ENCODE data around the gene MSLN. TPM values are rescaled to one million over a fixed set of nuclear protein-coding genes. Genes with fewer than 3 reads are reported as not detected.
A peak's percentile ranks its signal among the peaks of the same experiment; 100 is the strongest.

MSLN gene
- total RNA-seq, 1 donor from 2014 or later = not detected

- peak overlapping the region; percentile 73 for H3K27ac Mint-ChIP-seq
- peaks cover 3% of the 10 kb centered on the region for H3K36me3 Mint-ChIP-seq (ENCODE audit: low read depth)
- H3K27me3 Mint-ChIP-seq = peaks cover 3% of the 10 kb centered on the region
- DNase-seq (no peak), ATAC-seq (ENCODE audit: low read depth) (peak; percentile 7)
- CTCF ChIA-PET = interaction anchor here (0.9 to 2.3 kb wide), 6 partner anchors 8 to 66 kb away, joined by 3 to 12 read pairs (median 5); partner anchors contain the start of gene CIAO3
- intact Hi-C loops (cut with micrococcal nuclease) = loop anchor here (2.0 to 5.0 kb wide), 3 partner anchors 36 to 252 kb away; partner anchors contain the start of genes JMJD8 and LMF1
- H3K4me1 Mint-ChIP-seq = peaks cover 20% of the 10 kb centered on the region
- TF ChIP-seq, protein P1, sequence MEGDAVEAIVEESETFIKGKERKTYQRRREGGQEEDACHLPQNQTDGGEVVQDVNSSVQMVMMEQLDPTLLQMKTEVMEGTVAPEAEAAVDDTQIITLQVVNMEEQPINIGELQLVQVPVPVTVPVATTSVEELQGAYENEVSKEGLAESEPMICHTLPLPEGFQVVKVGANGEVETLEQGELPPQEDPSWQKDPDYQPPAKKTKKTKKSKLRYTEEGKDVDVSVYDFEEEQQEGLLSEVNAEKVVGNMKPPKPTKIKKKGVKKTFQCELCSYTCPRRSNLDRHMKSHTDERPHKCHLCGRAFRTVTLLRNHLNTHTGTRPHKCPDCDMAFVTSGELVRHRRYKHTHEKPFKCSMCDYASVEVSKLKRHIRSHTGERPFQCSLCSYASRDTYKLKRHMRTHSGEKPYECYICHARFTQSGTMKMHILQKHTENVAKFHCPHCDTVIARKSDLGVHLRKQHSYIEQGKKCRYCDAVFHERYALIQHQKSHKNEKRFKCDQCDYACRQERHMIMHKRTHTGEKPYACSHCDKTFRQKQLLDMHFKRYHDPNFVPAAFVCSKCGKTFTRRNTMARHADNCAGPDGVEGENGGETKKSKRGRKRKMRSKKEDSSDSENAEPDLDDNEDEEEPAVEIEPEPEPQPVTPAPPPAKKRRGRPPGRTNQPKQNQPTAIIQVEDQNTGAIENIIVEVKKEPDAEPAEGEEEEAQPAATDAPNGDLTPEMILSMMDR (IDR thresholded peaks at IDR 0.05) = no peak
- POLR2A ChIA-PET = interaction anchor here (0.9 to 4.4 kb wide), 11 partner anchors 8 to 338 kb away, joined by 3 to 34 read pairs (median 6); partner anchors contain the start of genes CHTF18, CIAO3, RHOT2 and RPUSD1
- H3K9me3 Mint-ChIP-seq = no peaks in the 10 kb centered on the region
- H3K4me3 Mint-ChIP-seq = peak overlapping the region; percentile 80
Observed at GRCh38 chr16:720447-720989, 40.0 kb upstream of the MSLN start.

GRCh38 chr16:720990-721764, 39.4 kb upstream of the MSLN start, which contains the start of gene ANTKMT:
ANTKMT (plus strand) TSS chr16:721146; CDS start chr16:721275, 129 bp downstream.
- TF ChIP-seq, protein P1 (IDR thresholded peaks at IDR 0.05) = no peak
- peak within 1 kb of the TSS; percentile 80 for H3K4me3 Mint-ChIP-seq
- ATAC-seq (ENCODE audit: low read depth) (peak; percentile 90), DNase-seq (peak; percentile 89)
- peaks cover 19% of the 10 kb centered on the region for H3K4me1 Mint-ChIP-seq
- CTCF ChIA-PET = interaction anchor here (0.9 to 2.3 kb wide), 6 partner anchors 9 to 67 kb away, joined by 3 to 12 read pairs (median 5); partner anchors contain the start of genes CHTF18, CIAO3 and RPUSD1
- no peaks in the 10 kb centered on the region for H3K9me3 Mint-ChIP-seq
- intact Hi-C loops (cut with micrococcal nuclease) = loop anchor here (2.0 to 5.0 kb wide), 3 partner anchors 36 to 251 kb away; partner anchors contain the start of genes JMJD8 and LMF1
- peaks cover 3% of the 10 kb centered on the region for H3K27me3 Mint-ChIP-seq
- peak within 1 kb of the TSS; percentile 73 for H3K27ac Mint-ChIP-seq
- POLR2A ChIA-PET = interaction anchor here (0.6 to 4.4 kb wide), 15 partner anchors 9 to 338 kb away, joined by 3 to 34 read pairs (median 5); partner anchors contain the start of genes CHTF18, CIAO3, RHOT2 and RPUSD1
- peaks cover 3% of the 10 kb centered on the region for H3K36me3 Mint-ChIP-seq (ENCODE audit: low read depth)

DNA sequence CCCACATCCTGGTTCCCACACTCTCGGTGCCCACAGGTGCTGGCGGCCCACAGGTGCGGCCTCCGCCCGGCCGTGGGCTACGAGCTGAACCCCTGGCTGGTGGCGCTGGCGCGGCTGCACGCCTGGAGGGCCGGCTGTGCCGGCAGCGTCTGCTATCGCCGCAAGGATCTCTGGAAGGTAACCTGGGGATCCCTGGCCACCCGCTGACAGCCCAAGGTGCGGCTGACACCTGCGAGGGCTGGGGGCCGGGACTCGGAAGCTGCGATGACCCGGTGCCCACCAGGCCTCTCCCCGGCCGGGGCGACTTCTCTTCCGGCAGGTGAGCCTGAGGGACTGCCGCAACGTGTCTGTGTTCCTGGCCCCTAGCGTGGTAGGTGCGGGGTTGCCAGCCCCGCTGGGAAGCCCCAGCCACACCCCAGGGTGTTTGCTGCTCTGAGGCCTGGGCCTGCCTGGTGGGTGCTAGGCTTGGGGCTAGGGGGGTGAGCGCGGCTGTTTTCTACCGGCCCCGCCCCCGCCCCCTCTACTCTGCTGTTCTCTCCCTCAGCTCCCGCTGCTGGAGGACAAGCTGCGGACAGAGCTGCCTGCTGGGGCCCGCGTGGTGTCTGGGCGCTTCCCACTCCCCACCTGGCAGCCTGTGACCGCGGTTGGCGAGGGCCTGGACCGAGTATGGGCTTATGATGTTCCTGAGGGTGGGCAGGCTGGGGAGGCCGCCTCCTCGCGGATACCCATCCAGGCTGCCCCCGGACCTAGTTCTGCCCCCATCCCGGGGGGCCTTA, 38.6 kb upstream of the MSLN start:
- Mint-ChIP-seq H3K27me3 (no peaks in the 10 kb centered on the region), H3K4me3 (peak overlapping the region; percentile 60), H3K9me3 (no peaks in the 10 kb centered on the region), H3K27ac (peak overlapping the region; percentile 35), H3K36me3 (ENCODE audit: low read depth) (peaks cover 3% of the 10 kb centered on the region), H3K4me1 (peaks cover 16% of the 10 kb centered on the region)
- intact Hi-C loops (cut with micrococcal nuclease) = loop anchor here (2.0 to 5.0 kb wide), 3 partner anchors 37 to 250 kb away; partner anchors contain the start of genes JMJD8 and LMF1
- CTCF ChIA-PET = interaction anchor here (0.9 to 2.3 kb wide), 4 partner anchors 10 to 66 kb away, joined by 3 to 12 read pairs (median 8); partner anchors contain the start of genes CHTF18, CIAO3 and RPUSD1
- no peak for DNase-seq
- no peak for ATAC-seq (ENCODE audit: low read depth)
- TF ChIP-seq, protein P1 (IDR thresholded peaks at IDR 0.05) = no peak
- POLR2A ChIA-PET = interaction anchor here (0.6 to 4.4 kb wide), 12 partner anchors 8 to 339 kb away, joined by 3 to 34 read pairs (median 6); partner anchors contain the start of genes CHTF18, CIAO3, JMJD8 and RHOT2

DNA sequence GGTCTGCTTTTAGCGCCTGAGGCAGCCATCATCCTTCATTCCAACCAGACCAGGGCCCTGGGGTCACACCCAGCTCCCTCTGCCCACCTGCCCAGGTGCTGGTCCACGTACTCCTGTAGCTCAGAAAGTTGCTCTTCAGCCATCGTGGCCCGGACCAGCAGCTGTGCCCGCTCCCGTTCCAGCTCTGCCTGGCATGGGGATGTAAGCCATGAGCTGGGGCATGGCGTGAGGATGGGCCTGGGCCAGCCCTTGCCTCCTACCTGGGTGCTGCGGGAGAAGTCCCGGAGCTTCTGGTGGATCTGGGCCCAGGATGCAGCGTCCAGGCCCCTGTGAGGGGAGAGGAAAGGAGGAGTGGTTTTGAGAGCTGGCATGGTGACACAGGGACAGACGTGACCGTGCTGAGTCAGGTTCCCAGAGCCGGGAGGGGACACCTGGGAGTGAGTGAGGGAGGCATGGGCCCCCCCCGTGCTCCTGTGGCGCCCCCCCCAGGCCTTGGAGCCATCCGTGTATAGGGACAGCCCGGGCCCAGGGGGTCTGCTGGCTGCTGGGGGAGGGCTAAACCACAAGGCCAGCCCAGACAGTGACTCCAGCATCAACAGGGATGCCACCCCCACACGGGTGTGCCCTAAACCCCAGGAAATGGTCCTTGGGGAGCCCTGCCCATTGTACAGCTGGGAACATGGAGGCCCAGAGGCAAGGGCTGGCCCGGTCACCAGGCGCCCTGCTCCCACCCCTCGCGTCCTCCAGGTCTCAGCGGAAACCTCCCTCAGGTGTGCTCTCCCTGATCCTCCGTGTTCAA, 37.5 kb upstream of the MSLN start:
- ATAC-seq (ENCODE audit: low read depth) (no peak), DNase-seq (no peak)
- TF ChIP-seq, protein P1 (IDR thresholded peaks at IDR 0.05) = no peak
- H3K4me1 Mint-ChIP-seq = peaks cover 16% of the 10 kb centered on the region
- H3K36me3 Mint-ChIP-seq (ENCODE audit: low read depth) = peaks cover 3% of the 10 kb centered on the region
- no peak overlapping the region for H3K4me3 Mint-ChIP-seq
- intact Hi-C loops (cut with micrococcal nuclease) = loop anchor here (5.0 kb wide), 2 partner anchors 84 to 249 kb away; partner anchors contain the start of gene LMF1
- ChIA-PET POLR2A (interaction anchor here (1.3 to 4.4 kb wide), 4 partner anchors 14 to 39 kb away, joined by 3 to 34 read pairs (median 18); partner anchors contain the start of genes JMJD8 and WDR24), CTCF (interaction anchor here (0.9 to 2.3 kb wide), 2 partner anchors 11 to 18 kb away, joined by 3 to 12 read pairs; partner anchors contain the start of gene CIAO3)
- no peak overlapping the region for H3K27ac Mint-ChIP-seq
- no peaks in the 10 kb centered on the region for H3K9me3 Mint-ChIP-seq
- no peaks in the 10 kb centered on the region for H3K27me3 Mint-ChIP-seq

Data from activated B cell treated with CpG ODN at 0.5 μM for 24 hours (primary cell).